ENCODE measurements around the gene MATN1.

GRCh38 chr1:30765556-30766434 lies 42.4 kb upstream of the MATN1 start:
- TF ChIP-seq EZH2phosphoT487 (IDR thresholded peaks at IDR 0.05; ENCODE audit: insufficient read depth, low read depth) (no peak), EZH2 (IDR thresholded peaks at IDR 0.05; ENCODE audit: insufficient read depth, poor library complexity, severe bottlenecking) (no peak)
